ENCODE measurements around the gene DDX10. TPM values are rescaled to one million over a fixed set of nuclear protein-coding genes. Genes with fewer than 3 reads are reported as not detected.

Gene DDX10
- total RNA-seq, 1 experiment from 2014 or later = 78.3 TPM

DNA sequence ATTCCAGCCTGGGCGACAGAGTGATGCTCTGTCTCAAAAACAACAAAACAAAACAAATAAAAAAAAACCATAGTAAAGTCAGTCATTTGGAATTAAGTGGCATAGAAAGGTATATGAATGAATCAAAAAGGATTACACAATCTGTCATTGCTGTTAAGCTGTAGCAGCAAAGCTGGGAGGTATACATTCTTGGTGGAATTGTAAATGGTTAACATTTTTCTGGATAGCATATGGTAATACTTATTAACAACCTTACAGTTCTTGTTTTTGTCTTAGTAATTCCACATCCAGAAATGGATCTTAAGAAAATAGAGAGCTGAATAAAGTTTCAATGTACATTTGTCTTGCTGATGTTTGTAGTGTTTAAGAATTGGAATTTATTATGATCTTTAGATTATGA, 30.0 kb downstream of the DDX10 start:
- intact Hi-C loops (cut with micrococcal nuclease; ENCODE audit: unreplicated experiment) = loop anchor here (5.0 kb wide), 4 partner anchors 92 to 1242 kb away; no protein-coding TSS in a partner anchor
- H3K36me3 Mint-ChIP-seq (ENCODE audit: insufficient read depth, unreplicated experiment) = peaks cover 45% of the 10 kb centered on the region
- no peak overlapping the region for H3K4me3 Mint-ChIP-seq (ENCODE audit: unreplicated experiment)
- no peak overlapping the region for H3K4me3 ChIP-seq (ENCODE audit: low read depth, low read length)
- ChIA-PET CTCF (no interaction called here), POLR2A (no interaction called here)
- H3K27me3 ChIP-seq (replicated peaks; ENCODE audit: control insufficient read depth, insufficient read depth, low read length) = no peaks in the 10 kb centered on the region
- H3K4me1 Mint-ChIP-seq (ENCODE audit: low read depth, unreplicated experiment) = peaks cover 19% of the 10 kb centered on the region
- H3K4me1 ChIP-seq = peaks cover 18% of the 10 kb centered on the region
- no peak overlapping the region for H3K27ac Mint-ChIP-seq (ENCODE audit: unreplicated experiment)
- no TSS peak for BruUV-seq (replicated peaks)
- H3K9me3 Mint-ChIP-seq (ENCODE audit: unreplicated experiment) = no peaks in the 10 kb centered on the region
- TF ChIP-seq, protein P1, sequence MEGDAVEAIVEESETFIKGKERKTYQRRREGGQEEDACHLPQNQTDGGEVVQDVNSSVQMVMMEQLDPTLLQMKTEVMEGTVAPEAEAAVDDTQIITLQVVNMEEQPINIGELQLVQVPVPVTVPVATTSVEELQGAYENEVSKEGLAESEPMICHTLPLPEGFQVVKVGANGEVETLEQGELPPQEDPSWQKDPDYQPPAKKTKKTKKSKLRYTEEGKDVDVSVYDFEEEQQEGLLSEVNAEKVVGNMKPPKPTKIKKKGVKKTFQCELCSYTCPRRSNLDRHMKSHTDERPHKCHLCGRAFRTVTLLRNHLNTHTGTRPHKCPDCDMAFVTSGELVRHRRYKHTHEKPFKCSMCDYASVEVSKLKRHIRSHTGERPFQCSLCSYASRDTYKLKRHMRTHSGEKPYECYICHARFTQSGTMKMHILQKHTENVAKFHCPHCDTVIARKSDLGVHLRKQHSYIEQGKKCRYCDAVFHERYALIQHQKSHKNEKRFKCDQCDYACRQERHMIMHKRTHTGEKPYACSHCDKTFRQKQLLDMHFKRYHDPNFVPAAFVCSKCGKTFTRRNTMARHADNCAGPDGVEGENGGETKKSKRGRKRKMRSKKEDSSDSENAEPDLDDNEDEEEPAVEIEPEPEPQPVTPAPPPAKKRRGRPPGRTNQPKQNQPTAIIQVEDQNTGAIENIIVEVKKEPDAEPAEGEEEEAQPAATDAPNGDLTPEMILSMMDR (IDR thresholded peaks at IDR 0.05; ENCODE audit: insufficient read depth in 1 of 2, low read depth in 1 of 2, low read length in 1 of 2, severe bottlenecking in 1 of 2, unreplicated experiment in 1 of 2) = no peak
- no peaks in the 10 kb centered on the region for H3K9me3 ChIP-seq
- H3K36me3 ChIP-seq (ENCODE audit: control insufficient read depth, insufficient read depth, low read length) = no peaks in the 10 kb centered on the region; the same call in 1 of the 2 replicates
- H3K27me3 Mint-ChIP-seq (ENCODE audit: insufficient read depth, unreplicated experiment) = no peaks in the 10 kb centered on the region
- DNase-seq = no peak

DNA sequence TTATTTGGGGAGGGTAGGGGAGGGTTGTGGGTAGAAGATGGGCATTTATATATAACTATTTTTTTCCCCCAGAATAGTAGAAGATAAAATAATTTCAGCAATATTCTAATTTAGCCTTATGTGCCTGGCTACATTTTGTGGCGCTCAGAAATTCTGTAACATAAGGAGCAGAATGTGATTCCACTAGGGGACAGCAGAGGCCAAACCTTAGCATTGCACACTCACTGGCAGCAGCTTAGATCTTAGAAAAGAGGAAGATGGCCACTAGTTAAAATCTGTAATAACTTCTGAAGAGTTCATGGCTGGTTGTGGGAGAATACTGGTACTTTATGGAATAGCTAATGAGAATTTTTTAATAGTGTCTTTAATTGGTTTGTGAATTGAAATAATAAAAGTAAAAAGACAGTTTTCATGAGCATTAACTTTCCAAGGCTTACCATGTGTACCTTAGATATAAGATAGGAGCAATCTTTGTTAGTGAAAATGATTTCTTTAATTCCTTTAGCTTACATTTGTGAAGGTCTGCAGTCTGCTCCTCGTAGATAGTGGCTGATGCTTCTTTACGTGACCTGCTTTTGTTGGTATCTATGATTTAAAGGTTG, 33.1 kb downstream of the DDX10 start:
- Histone ChIP-seq H3K36me3 (ENCODE audit: control insufficient read depth, insufficient read depth, low read length) (peaks cover 1% of the 10 kb centered on the region), H3K4me3 (ENCODE audit: low read depth, low read length) (no peak overlapping the region), H3K27me3 (replicated peaks; ENCODE audit: control insufficient read depth, insufficient read depth, low read length) (no peaks in the 10 kb centered on the region), H3K4me1 (peaks cover 18% of the 10 kb centered on the region), H3K9me3 (no peaks in the 10 kb centered on the region)
- CTCF ChIA-PET = interaction anchor here (0.6 to 2.0 kb wide), 12 partner anchors 20 to 1241 kb away, joined by 3 to 33 read pairs (median 4); partner anchors contain the start of gene DDX10
- Mint-ChIP-seq H3K27me3 (ENCODE audit: insufficient read depth, unreplicated experiment) (no peaks in the 10 kb centered on the region), H3K9me3 (ENCODE audit: unreplicated experiment) (no peaks in the 10 kb centered on the region), H3K36me3 (ENCODE audit: insufficient read depth, unreplicated experiment) (peaks cover 36% of the 10 kb centered on the region), H3K4me3 (ENCODE audit: unreplicated experiment) (no peak overlapping the region), H3K27ac (ENCODE audit: unreplicated experiment) (peak overlapping the region; percentile 21), H3K4me1 (ENCODE audit: low read depth, unreplicated experiment) (peaks cover 19% of the 10 kb centered on the region)
- POLR2A ChIA-PET = no interaction called here
- TF ChIP-seq, protein P1 (IDR thresholded peaks at IDR 0.05; ENCODE audit: insufficient read depth in 1 of 2, low read depth in 1 of 2, low read length in 1 of 2, severe bottlenecking in 1 of 2, unreplicated experiment in 1 of 2) = peak; percentile 94 to 100
- no TSS peak for BruUV-seq (replicated peaks)
- intact Hi-C loops (cut with micrococcal nuclease; ENCODE audit: unreplicated experiment) = loop anchor here (1.0 to 5.0 kb wide), 7 partner anchors 37 to 1239 kb away; no protein-coding TSS in a partner anchor
- DNase-seq = peak; percentile 72 to 73

DNA sequence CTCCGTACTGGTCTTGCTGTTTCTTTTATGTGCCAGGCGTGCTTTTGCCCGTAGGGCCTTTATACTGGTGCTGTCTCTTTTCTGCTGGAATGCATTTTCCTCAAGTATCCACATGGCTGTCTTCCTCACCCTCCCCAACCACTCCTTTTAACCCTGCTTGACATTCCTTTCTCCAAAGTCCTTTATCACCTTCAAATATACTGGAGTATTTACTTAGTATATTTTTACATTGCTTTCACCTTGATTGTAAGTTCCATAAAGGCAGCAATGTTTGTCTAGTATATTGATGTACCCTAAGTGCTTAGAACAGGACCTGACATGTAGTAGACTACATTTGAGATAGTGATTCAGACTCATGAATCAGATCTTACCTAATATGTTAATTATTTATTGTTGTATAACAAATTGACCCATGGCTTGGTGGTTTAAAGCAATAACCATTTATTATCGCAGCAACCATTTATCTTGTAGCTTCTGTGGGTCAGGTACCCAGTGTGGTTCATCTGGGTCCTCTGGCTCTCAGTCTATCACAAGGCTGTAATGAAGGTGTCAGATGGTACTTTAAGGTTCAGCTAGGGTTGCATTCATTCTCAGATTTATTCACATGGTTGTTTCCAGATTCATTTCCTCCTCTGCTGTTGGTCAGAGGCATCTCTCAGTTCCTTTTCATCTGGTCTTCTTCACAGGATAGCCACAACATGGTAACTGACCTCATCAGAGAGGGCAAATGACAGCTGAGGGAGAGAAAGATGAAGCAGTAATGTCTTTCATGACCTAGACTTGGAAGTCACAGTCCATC, 34.2 kb downstream of the DDX10 start:
- BruUV-seq (replicated peaks) = no TSS peak
- peak overlapping the region; percentile 21 for H3K27ac Mint-ChIP-seq (ENCODE audit: unreplicated experiment)
- Histone ChIP-seq H3K27me3 (replicated peaks; ENCODE audit: control insufficient read depth, insufficient read depth, low read length) (no peaks in the 10 kb centered on the region), H3K9me3 (no peaks in the 10 kb centered on the region), H3K4me3 (ENCODE audit: low read depth, low read length) (no peak overlapping the region), H3K4me1 (peaks cover 18% of the 10 kb centered on the region), H3K36me3 (ENCODE audit: control insufficient read depth, insufficient read depth, low read length) (peaks cover 1% of the 10 kb centered on the region)
- peaks cover 32% of the 10 kb centered on the region for H3K36me3 Mint-ChIP-seq (ENCODE audit: insufficient read depth, unreplicated experiment)
- ChIA-PET POLR2A (no interaction called here), CTCF (interaction anchor here (0.9 to 2.0 kb wide), 5 partner anchors 31 to 1240 kb away, joined by 3 to 33 read pairs (median 4); partner anchors contain the start of gene DDX10)
- H3K4me1 Mint-ChIP-seq (ENCODE audit: low read depth, unreplicated experiment) = peaks cover 19% of the 10 kb centered on the region
- intact Hi-C loops (cut with micrococcal nuclease; ENCODE audit: unreplicated experiment) = loop anchor here (1.0 to 5.0 kb wide), 7 partner anchors 36 to 1238 kb away; no protein-coding TSS in a partner anchor
- H3K9me3 Mint-ChIP-seq (ENCODE audit: unreplicated experiment) = no peaks in the 10 kb centered on the region
- DNase-seq = peak in 1 of 2 experiments; percentile 18
- no peaks in the 10 kb centered on the region for H3K27me3 Mint-ChIP-seq (ENCODE audit: insufficient read depth, unreplicated experiment)
- TF ChIP-seq, protein P1 (IDR thresholded peaks at IDR 0.05; ENCODE audit: insufficient read depth in 1 of 2, low read depth in 1 of 2, low read length in 1 of 2, severe bottlenecking in 1 of 2, unreplicated experiment in 1 of 2) = no peak
- H3K4me3 Mint-ChIP-seq (ENCODE audit: unreplicated experiment) = no peak overlapping the region

All from Caco-2 (cell line).